ENCODE results near the gene ANKUB1.

DNA sequence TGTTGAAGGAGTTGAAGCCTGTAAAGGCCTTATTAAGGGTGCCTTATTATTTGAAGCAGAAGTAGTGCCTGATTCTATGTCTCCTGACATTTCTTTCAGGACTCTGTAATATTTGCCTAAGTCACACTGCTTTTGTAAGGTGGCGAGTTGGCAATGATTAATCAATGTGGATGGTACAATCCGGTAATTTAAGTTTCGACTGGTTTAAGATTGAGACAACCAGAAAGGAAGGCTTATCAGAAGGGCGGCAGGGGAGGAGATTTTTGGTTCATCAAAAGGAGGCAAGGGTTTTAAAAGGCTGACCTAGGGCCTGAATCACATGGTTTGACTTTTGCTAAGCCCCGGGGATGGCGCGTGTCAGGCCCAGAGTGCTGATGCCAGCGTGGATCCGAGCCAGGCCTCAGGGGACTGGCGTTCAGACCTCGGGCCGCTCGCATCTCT, 19.8 kb upstream of the ANKUB1 start:
- no peak for TF ChIP-seq POLR2A (IDR thresholded peaks at IDR 0.05)
- TF ChIP-seq, protein P1, sequence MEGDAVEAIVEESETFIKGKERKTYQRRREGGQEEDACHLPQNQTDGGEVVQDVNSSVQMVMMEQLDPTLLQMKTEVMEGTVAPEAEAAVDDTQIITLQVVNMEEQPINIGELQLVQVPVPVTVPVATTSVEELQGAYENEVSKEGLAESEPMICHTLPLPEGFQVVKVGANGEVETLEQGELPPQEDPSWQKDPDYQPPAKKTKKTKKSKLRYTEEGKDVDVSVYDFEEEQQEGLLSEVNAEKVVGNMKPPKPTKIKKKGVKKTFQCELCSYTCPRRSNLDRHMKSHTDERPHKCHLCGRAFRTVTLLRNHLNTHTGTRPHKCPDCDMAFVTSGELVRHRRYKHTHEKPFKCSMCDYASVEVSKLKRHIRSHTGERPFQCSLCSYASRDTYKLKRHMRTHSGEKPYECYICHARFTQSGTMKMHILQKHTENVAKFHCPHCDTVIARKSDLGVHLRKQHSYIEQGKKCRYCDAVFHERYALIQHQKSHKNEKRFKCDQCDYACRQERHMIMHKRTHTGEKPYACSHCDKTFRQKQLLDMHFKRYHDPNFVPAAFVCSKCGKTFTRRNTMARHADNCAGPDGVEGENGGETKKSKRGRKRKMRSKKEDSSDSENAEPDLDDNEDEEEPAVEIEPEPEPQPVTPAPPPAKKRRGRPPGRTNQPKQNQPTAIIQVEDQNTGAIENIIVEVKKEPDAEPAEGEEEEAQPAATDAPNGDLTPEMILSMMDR (IDR thresholded peaks at IDR 0.05 in 4 of 5, conservative IDR thresholded peaks at IDR 0.05 in 1 of 5), result no peak

Data from gastrocnemius medialis (tissue), 4 donors.